ENCODE results near the gene TAF3.

TAF3 gene

DNA sequence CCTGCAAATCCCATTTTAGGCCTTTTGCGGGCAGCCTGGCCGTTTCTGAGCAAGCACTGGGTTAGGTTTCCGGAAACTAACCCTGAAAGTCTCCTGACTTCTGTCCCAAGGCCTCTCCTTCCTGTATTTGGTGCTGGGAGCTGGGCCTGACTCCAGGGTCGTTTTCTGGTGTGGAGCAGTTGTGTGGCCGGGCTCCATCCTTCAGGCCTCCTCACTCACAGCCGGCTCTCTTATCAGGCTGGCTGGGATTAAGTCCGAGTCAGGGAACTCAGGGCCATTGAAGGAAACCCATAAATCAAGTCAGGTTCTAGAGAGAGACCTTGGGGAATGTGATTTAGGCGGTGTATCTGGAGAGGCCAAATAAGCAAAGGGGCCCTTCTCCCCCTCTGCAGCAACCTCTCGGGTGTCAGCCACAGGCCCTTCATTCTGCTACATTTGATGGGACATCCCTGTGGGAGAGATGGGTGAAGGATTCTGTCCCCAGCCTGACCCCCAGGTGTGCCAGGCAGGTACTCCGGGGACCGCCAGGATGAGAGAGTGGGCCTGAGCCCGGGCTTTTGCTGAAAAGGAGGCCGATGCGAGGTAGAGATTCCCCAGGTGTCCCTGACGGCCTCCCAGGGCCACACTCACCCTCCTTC, 239.4 kb downstream of the TAF3 start:
- no peak for DNase-seq (ENCODE audit: low spot score)

DNA sequence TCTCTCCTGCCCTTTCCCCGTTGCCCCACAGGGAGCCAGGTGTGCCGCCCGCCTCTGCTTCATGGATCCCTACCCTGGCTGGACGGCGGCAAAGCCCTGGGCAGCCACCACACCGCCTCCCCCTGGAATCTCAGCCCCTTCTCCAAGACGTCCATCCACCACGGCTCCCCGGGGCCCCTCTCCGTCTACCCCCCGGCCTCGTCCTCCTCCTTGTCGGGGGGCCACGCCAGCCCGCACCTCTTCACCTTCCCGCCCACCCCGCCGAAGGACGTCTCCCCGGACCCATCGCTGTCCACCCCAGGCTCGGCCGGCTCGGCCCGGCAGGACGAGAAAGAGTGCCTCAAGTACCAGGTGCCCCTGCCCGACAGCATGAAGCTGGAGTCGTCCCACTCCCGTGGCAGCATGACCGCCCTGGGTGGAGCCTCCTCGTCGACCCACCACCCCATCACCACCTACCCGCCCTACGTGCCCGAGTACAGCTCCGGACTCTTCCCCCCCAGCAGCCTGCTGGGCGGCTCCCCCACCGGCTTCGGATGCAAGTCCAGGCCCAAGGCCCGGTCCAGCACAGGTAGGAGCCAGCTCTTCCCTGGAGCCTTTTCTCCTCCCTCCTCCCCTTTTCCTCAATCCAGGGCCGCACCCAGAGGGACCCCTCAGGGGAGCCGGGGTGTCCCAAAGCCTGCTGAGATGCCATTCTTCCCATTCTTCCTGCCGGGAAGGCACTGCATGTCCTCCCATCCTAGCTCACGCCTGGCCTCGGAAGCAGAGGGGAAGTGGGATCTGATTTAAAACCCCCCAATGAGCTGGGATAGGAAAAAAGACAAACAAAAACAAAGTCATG, 240.2 kb downstream of the TAF3 start:
- no peak for DNase-seq (ENCODE audit: low spot score)

DNA sequence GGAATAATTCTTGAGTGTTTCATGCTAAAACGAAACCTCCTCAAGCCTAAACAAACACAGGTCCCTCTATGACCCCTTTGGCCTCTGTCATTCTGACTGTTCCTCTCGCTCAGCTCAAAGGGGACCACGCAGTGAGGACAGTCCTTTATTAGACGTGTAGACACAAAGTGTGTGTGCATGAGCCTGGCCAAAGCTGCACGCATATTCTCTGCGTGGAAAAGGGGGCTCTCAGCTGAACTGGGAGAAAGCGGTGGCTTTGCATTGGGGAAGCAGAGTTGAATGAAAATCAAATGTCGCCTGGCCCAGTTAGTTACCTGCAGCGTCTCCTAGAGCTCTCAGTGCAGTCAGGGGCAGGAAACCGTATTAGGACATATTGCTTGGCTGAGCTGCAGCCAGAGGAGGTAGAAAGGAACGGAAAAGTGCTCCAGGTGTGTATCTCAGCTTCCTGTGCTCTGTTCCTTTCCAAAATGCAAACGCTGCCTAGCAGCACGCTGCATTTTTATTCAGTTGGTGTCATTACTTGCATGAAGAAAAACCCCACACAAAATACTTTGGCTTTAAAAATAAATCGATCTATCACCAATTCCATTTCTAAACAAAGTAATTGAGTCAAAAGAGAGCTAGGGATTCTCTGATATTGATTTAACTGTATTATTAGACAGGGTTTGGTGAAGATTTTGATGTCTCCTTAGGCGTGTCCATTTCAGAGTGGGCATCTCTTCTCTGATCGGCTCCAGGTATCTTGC, 241.1 kb downstream of the TAF3 start:
- no peak for DNase-seq (ENCODE audit: low spot score)

DNA sequence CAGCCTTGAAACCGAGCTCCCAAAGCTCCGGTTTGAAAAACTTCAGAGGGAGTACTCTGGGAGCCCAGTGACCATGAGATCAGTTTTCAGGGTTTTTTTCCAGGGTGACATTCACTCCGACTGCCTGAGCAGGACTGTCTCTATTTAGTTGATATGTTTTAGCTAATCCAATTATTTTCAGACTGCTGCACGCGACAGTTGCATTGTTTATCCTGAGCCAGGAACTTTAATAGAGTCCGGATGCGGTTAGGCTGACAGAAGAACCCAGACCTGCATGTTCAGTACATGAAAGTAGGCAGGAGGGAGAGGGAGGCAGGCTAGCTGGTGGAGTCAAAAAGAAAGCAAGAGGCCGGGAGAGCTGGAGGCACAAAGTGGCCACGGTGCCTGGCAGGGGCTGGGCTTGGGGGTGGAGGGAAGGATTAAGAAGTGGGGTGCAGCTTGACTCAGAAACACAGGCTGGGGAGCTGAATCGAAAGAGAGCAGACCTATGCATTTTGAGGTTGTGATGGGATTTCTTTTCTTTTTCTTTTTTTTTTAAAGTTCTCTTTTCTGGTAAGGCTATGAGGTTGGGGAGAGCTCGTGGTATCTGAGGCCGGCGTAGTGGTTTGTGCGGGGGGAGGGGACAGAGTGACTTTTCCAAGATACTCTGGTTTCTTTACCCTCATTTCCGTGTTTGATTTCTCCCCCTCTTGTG, 241.9 kb downstream of the TAF3 start:
- no peak for DNase-seq (ENCODE audit: low spot score)

DNA sequence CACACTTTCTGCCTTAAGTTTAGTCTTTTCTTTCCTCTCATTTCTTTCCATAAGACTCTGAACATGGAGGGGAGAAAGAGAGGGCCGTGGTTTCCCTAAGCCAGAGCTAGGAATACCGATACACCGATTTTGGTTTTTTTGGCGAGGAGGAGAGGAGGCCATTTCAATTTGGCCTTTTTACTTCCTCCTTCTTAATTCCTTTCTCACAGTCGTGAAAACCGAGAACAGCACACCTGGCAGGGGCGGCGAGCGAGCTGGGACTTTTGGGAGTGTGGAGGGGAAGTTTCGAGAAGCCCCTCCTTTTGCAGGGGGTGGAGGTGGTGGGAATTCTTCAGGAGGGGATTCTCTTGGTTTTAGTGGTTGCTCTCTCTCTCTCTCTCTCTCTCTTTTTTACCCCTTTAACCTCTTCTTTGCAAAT, 242.4 kb downstream of the TAF3 start:
- DNase-seq (ENCODE audit: low spot score), result no peak

DNA sequence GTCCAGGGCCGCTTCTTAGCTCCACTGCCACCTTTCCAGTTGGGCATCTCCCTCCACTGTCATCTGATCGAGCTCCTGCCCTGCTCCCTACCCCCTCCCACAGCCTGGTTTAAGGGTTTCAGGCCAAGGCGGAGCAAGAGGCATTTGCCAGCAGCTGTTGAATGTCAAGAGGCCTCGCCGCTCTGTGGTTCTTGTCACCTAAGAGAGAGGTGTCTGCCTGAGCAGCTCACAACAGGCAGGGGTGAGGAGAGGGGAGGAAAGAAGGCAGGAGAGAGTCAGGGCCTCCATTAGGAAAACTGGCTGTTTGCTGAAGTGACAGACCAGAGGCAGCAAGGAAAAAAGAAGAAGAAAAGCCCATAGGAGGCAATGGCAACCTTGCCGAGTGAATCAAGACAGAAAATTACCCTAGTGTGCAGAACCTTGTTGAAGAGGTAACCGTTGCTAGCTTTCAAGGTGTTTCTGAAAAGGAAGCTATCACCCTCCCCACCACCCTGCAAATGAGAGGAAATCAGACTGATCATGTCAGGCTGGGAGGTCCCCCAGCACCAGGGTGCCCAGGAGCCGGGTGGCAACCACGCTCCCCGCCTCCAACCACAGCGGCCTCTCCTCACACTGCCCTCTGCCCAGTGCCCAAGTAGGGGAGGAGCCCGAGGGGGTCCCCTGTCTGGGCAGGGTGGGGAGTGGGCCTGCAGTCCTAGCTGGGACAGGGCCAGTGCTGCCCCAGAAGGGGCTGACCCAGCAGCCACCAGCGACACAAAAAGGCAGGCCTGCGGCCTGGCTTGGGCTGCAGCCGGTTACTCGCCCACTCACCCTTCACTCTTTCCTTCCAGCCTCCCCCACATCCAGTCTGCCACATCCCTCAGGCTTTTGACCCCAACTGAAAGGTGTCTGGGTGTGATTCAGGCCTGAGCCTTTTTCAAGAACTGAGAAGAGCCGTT, 243.2 kb downstream of the TAF3 start:
- DNase-seq (ENCODE audit: low spot score), result no peak

DNA sequence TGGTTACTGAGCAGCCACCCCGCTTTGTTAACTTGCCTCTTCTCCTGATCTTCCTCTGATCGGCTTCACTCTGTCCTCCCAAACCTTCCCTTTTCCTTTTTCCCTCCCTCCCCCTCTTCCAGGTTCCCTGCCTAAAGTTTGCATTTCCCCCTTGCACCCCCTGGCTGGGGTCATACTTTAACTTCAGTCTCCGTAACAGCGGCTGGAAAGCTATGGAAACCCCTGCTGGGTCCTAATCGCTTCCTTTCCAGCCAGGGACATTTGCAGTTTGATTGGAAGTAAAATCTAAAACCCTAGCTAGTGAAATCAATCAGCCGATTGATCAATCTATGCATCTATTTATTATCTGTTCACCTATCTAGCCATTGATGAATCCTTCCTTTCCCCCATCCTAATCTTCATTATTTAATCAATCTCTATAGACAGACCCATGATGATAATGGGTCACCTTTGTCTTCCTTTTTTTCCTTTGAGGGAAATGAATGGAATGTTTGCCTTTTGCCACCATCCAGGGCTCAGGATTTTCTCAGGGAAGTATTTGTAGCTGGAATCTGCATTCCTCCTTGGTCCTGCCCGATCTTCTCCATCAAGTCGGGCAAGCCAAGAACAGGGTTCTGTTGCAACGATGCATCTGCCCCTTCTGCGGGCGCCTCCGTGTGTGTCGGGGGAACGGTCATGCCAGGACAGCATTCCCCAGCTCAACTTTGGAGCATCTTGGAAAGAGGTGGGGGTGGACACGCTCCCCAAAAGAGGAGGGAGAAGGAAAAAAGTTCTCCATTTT, 245.0 kb downstream of the TAF3 start:
- DNase-seq (ENCODE audit: low spot score), result no peak

DNA sequence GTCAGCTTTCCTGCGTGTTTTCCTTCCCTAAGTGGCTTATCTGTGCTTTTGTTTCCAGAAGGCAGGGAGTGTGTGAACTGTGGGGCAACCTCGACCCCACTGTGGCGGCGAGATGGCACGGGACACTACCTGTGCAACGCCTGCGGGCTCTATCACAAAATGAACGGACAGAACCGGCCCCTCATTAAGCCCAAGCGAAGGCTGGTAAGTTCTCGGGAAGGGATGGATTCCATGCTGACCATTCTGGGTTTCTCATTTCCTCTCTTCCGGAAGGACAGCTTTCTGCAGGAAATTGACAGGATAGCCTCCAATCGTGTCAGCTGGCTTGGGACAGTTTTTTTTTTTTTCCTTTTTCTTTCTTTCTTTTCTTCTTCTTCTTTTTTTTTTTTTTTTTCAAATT, 245.6 kb downstream of the TAF3 start:
- DNase-seq (ENCODE audit: low spot score), result no peak

DNA sequence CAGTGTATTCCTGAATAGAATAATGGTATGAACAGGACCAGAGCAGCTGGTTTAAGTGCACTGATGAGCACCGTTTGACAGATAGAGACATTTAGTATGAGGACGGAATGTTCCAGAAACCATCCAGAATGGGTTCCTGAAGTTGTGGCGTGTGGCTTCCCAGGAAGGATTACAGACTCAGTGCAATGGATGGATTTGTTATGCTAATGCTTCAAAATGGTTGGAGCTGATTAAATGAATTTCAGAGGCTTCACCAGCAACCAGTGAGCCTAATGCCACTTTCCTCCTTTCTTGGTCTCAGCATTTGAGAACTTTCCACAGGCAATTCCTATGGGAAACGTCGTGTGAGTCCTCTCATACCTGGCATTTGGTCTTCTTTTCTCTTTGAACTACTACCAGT, 246.1 kb downstream of the TAF3 start:
- DNase-seq (ENCODE audit: low spot score), result no peak

DNA sequence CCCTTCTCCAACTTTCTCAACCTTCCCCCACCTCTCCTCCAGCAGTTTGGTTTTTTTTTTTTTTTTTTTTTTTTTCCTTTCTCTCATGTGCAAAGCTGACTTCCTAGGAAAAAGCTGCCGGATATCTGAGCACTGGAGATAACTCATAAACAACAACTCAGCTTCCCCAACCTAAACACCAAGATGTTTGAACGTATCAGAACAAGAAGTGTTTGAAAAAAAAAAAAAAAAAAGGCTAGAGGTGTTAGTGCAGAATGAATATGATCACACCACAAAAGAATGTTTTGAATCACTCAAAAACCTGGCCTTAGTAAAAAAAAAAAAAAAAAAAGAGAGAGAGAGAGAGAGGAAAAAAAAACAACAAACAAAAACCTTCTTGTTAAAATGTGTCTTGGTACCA, 247.3 kb downstream of the TAF3 start:
- DNase-seq (ENCODE audit: low spot score), result no peak

DNA sequence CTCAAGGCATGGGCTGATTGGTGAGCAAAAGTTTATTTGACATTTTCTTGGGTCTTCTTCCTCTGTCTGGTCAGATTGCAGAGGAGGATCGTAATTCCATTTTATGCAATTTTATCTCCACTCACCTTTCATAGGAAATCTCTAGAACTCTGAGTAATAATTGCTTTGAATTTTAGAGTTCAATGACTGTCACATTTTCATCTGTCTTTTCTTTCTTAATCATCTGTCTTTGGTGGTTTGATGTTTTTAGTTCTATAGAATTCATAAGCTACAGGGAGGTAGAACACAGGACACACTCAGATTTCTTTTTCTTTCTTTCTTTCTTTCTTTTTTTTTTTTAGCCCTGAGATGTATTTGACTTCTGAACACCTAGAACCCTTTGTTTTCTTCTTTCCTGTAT, 247.8 kb downstream of the TAF3 start:
- no peak for DNase-seq (ENCODE audit: low spot score)
